Ovary (tissue), 3 donors: ENCODE measurements around the gene BNC1.

ENCODE experiments used
- EP300 ChIP-seq: sonication (generic); formaldehyde crosslinking; IDR thresholded peaks from one replicate; pipeline ENCODE4 v1.6.1; 2017; ENCODE audit warnings: antibody characterized with exemption
- POLR2A ChIP-seq: fragments of 450-650 bp; IDR thresholded peaks from one replicate; pipeline ENCODE4 v1.6.1; 2017; ENCODE audit warnings: antibody characterized with exemption, mild to moderate bottlenecking, moderate library complexity
- TF ChIP-seq, protein P1 (sequence below), 3 donors: fragments of 450-650 bp in 2 of 3; fragments of 200-600 bp in 1 of 3; IDR thresholded peaks; one replicate each; pipeline versions ENCODE4 v1.5.1 to v1.8.0; 2016 to 2022; ENCODE audit warnings: antibody characterized with exemption in 3 of 3, mild to moderate bottlenecking in 1 of 3
- donor health status: DM: no; HTN: no; CAD: no.

DNA sequence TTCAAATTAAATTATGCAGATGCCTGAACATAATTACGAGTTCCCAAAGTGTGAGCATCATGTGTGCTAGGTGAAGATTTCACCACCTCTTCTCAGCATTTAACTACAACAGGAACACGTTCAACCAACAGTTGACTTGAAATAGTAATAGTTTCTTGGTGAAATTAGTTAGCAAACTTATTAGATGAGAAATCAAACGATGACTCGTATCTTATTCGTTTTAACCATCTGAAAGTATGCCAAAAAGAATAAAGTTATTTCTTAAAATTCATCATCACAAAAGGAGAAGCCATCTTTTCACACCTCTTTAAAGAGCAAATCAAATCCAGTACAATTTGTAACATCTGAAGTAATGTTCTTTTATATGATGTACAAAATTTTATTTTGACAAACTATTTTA is 2.3 kb downstream of the BNC1 start:
- TF ChIP-seq, protein P1, sequence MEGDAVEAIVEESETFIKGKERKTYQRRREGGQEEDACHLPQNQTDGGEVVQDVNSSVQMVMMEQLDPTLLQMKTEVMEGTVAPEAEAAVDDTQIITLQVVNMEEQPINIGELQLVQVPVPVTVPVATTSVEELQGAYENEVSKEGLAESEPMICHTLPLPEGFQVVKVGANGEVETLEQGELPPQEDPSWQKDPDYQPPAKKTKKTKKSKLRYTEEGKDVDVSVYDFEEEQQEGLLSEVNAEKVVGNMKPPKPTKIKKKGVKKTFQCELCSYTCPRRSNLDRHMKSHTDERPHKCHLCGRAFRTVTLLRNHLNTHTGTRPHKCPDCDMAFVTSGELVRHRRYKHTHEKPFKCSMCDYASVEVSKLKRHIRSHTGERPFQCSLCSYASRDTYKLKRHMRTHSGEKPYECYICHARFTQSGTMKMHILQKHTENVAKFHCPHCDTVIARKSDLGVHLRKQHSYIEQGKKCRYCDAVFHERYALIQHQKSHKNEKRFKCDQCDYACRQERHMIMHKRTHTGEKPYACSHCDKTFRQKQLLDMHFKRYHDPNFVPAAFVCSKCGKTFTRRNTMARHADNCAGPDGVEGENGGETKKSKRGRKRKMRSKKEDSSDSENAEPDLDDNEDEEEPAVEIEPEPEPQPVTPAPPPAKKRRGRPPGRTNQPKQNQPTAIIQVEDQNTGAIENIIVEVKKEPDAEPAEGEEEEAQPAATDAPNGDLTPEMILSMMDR (IDR thresholded peaks at IDR 0.05): no peak
- TF ChIP-seq POLR2A (no peak), EP300 (no peak)
